VCaP (cell line): Measurements from ENCODE around the gene CFAP99.

Experiments used
- H3K27ac ChIP-seq: fragments of 450-650 bp; 2 replicates; pipeline ENCODE4 v1.5.1; 2017
- CTCF ChIP-seq: fragments of 450-650 bp; conservative IDR thresholded peaks from 2 replicates; pipeline ENCODE4 v1.5.1; 2017; ENCODE audit warnings: mild to moderate bottlenecking, moderate library complexity

Gene CFAP99

GRCh38 chr4:2482192-2482591 lies 63.4 kb downstream of the CFAP99 start:
- H3K27ac ChIP-seq, result no peak overlapping the region
- TF ChIP-seq CTCF, result no peak

- TF ChIP-seq CTCF, result no peak
- no peak overlapping the region for H3K27ac ChIP-seq
Measured at GRCh38 chr4:2482693-2483092, 63.9 kb downstream of the CFAP99 start.

DNA sequence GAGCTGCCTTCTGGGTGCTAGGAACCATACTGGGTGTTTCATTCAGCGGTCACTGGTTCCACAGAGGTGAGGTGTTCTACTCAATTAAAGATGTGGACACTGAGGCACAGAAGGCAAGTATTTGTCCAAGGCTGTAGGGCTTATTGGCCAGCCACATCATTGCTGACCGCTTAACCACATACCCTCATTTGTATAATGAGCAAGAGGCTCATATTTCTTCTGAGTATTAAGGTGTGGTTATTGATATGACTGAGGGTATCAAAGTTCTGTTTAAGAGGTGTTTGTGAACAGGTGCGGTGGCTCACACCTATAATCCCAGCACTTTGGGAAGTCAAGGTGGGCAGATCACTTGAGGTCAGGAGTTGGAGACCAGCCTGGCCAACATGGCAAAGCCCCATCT lies 64.5 kb downstream of the CFAP99 start:
- no peak overlapping the region for H3K27ac ChIP-seq
- no peak for TF ChIP-seq CTCF

GRCh38 chr4:2484185-2484584 lies 65.4 kb downstream of the CFAP99 start:
- no peak for TF ChIP-seq CTCF
- H3K27ac ChIP-seq, result no peak overlapping the region

- no peak for TF ChIP-seq CTCF
Measured at GRCh38 chr4:2484993-2485392, 66.2 kb downstream of the CFAP99 start.

DNA sequence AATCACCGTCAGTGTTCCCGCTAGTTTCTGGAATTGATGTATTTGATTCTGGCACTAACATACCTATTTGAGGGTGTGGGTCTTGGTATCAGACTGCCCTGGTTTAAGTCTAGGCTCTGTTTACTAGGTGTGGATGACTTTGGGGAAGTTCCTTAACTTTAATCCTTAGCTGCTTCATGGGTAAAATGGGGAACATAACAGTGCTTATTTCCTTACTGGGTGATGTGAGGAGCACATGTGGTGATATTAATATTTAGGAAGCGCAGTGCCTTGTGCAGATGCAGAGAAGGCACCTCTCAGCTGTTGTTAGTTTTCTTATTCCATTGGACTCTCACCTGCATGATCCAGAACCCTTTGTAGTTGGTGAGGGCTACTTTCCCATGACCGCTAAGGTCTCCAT lies 67.2 kb downstream of the CFAP99 start:
- H3K27ac ChIP-seq, result no peak overlapping the region

More at GRCh38 chr4:2484993-2485392, 66.2 kb downstream of the CFAP99 start:
- H3K27ac ChIP-seq, result no peak overlapping the region

DNA sequence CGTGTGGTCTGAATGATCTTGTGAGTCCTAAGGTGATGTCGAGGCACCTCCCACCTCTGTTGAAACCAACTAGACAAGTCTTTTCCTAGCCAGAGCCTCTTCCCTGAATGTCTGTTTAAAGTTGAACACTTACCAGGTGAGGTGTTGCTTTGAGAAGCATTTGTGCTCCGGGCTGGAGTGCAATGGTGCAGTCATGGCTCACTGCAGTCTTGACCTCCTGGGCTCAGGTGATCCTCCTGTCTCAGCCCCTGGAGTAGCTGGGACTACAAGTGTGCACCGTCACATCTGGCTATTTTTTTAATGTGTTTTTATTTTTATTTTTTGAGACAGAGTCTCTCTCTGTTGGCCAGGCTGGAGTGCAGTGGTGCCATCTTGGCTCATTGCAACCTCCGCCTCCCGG lies 68.2 kb downstream of the CFAP99 start:
- no peak overlapping the region for H3K27ac ChIP-seq
- no peak for TF ChIP-seq CTCF

More for the DNA sequence above, 67.2 kb downstream of the CFAP99 start:
- no peak for TF ChIP-seq CTCF

GRCh38 chr4:2487632-2488031 lies 68.9 kb downstream of the CFAP99 start:
- no peak overlapping the region for H3K27ac ChIP-seq

More at GRCh38 chr4:2487632-2488031, 68.9 kb downstream of the CFAP99 start:
- TF ChIP-seq CTCF, result no peak
